Ovary (tissue), 3 donors: ENCODE results near the gene DENND2D.

ENCODE experiments used
- EP300 ChIP-seq: sonication (generic); formaldehyde crosslinking; IDR thresholded peaks from one replicate; pipeline ENCODE4 v1.6.1; 2017; ENCODE audit warnings: antibody characterized with exemption
- POLR2A ChIP-seq: fragments of 450-650 bp; IDR thresholded peaks from one replicate; pipeline ENCODE4 v1.6.1; 2017; ENCODE audit warnings: antibody characterized with exemption, mild to moderate bottlenecking, moderate library complexity
- TF ChIP-seq, protein P1 (sequence below), 3 donors: fragments of 450-650 bp in 2 of 3; fragments of 200-600 bp in 1 of 3; IDR thresholded peaks; one replicate each; pipeline versions ENCODE4 v1.5.1 to v1.8.0; 2016 to 2022; ENCODE audit warnings: antibody characterized with exemption in 3 of 3, mild to moderate bottlenecking in 1 of 3
- donor health status: DM: no; HTN: no; CAD: no.

DNA sequence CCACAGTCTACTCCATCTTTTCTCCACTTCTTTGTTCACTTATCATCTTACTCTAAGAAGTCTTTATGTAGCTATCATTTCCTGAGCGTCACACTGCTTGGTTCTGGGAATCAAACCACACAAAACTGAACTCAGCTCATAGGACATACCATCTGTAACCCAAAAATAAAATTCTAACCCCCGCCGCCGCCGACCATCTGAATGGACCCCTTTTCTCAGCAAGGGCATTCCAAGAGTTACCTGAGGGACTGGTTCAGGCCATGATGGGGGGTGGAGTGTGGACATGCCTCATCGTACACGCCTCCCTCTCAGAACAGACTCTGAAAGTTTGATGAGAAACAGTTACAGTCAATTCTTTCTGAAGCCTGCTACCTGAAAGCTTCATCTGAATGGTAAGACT lies 14.4 kb upstream of the DENND2D start:
- TF ChIP-seq, protein P1, sequence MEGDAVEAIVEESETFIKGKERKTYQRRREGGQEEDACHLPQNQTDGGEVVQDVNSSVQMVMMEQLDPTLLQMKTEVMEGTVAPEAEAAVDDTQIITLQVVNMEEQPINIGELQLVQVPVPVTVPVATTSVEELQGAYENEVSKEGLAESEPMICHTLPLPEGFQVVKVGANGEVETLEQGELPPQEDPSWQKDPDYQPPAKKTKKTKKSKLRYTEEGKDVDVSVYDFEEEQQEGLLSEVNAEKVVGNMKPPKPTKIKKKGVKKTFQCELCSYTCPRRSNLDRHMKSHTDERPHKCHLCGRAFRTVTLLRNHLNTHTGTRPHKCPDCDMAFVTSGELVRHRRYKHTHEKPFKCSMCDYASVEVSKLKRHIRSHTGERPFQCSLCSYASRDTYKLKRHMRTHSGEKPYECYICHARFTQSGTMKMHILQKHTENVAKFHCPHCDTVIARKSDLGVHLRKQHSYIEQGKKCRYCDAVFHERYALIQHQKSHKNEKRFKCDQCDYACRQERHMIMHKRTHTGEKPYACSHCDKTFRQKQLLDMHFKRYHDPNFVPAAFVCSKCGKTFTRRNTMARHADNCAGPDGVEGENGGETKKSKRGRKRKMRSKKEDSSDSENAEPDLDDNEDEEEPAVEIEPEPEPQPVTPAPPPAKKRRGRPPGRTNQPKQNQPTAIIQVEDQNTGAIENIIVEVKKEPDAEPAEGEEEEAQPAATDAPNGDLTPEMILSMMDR (IDR thresholded peaks at IDR 0.05), result no peak
- TF ChIP-seq EP300 (no peak), POLR2A (no peak)
